GM18502 (cell line): ENCODE data around the gene ACBD4.
A peak's percentile ranks its signal among the peaks of the same experiment; 100 is the strongest.

Experiments
- ATAC-seq: cut with Tn5 transposase; IDR thresholded peaks from one replicate; pipeline ENCODE4 v1.9.1; 2021; ENCODE audit warnings: mild to moderate bottlenecking; ENCODE audit not compliant: unreplicated experiment, poor library complexity

ACBD4 gene

GRCh38 chr17:45149037-45149668 lies 13.7 kb downstream of the ACBD4 start:
- ATAC-seq, result no peak

GRCh38 chr17:45149669-45150664 lies 14.5 kb downstream of the ACBD4 start:
- no peak for ATAC-seq

GRCh38 chr17:45150911-45151809 lies 15.7 kb downstream of the ACBD4 start:
- ATAC-seq, result no peak

- ATAC-seq, result no peak
These were observed 19.5 kb downstream of the ACBD4 start for GRCh38 chr17:45155029-45155428.

- no peak for ATAC-seq
These were observed 20.0 kb downstream of the ACBD4 start for GRCh38 chr17:45155483-45155882.

GRCh38 chr17:45156242-45156641 lies 20.8 kb downstream of the ACBD4 start:
- ATAC-seq, result no peak

GRCh38 chr17:45160447-45161287 lies 25.2 kb downstream of the ACBD4 start:
- ATAC-seq, result peak; percentile 19

- peak; percentile 90 for ATAC-seq
These were observed 26.0 kb downstream of the ACBD4 start, which contains the start of gene HEXIM2 for GRCh38 chr17:45161288-45162024. Gene HEXIM2 (plus strand): TSS chr17:45161875. CDS start chr17:45162794, 919 bp downstream.

- ATAC-seq, result peak; percentile 5
These were observed 26.7 kb downstream of the ACBD4 start for GRCh38 chr17:45162025-45162687.

GRCh38 chr17:45164734-45165269 lies 29.3 kb downstream of the ACBD4 start:
- no peak for ATAC-seq

GRCh38 chr17:45168991-45169752 lies 33.7 kb downstream of the ACBD4 start:
- no peak for ATAC-seq

- no peak for ATAC-seq
These were observed 34.9 kb downstream of the ACBD4 start for GRCh38 chr17:45170280-45170930.

GRCh38 chr17:45170931-45171337 lies 35.4 kb downstream of the ACBD4 start:
- ATAC-seq, result no peak

- no peak for ATAC-seq
These were observed 36.1 kb downstream of the ACBD4 start for GRCh38 chr17:45171338-45172231.

GRCh38 chr17:45172232-45172540 lies 36.7 kb downstream of the ACBD4 start:
- no peak for ATAC-seq
